ENCODE measurements around the gene GGA3.

- TF ChIP-seq GATA2 (IDR thresholded peaks at IDR 0.05; ENCODE audit: low read depth, low read length) (no peak), GATA3 (IDR thresholded peaks at IDR 0.05; ENCODE audit: low read depth, low read length) (no peak)
These were observed 21.5 kb downstream of the GGA3 start for GRCh38 chr17:75239778-75240393.
